DMS53 treated with DMSO at 0.1 percent for 48 hours (cell line): ENCODE data around the gene GIPC3.

Source experiments
- DNase-seq: peaks from one replicate; lab custom pipeline; 2025; ENCODE audit not compliant: unreplicated experiment; lab: John Stamatoyannopoulos, UW

Gene GIPC3

DNA sequence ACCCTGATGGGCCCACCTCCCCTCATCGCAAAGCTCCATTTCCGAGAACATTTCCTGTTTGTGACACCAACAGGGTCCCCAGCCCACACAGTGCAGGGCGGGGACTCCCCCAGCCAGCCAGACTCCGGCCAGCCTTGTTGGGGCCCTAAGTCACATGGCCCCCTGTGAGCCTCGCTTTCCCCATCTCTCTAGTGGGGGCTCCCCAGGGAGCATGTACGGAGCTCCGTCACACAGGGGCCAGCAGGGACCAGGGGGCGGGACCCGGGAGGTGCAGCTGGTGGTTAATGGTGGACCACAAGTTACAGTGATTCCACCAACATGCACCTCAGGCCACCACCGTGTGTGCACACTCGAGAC is 19.7 kb downstream of the GIPC3 start:
- DNase-seq = no peak

DNA sequence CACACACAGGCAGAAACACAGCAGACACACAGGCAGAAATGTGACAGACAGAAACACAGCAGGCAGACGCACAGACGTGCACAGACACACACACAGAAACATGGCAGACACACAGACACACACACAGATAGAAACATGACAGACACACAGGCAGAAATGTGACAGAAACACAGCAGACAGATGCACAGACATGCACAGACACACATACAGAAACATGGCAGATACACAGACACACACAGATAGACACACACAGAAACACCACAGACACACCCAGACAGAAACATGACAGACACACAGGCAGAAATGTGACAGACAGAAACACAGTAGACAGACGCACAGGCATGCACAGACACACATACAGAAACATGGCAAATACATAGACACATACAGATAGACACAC is 20.1 kb downstream of the GIPC3 start:
- no peak for DNase-seq

DNA sequence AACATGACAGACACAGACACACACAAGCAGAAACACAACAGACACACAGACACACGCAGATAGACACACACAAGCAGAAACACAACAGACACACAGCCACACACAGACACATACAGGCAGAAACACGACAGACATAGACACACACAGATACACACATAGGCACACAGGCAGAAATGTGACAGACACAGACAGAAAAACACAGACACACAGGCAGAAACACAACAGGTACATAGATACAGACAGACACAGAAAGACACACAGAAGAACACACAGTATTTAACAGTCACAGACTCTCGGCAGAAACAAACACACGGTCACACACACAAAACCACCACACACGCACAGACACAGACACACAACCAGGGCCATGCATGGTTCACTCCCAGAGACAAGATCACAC is 20.5 kb downstream of the GIPC3 start:
- no peak for DNase-seq

DNA sequence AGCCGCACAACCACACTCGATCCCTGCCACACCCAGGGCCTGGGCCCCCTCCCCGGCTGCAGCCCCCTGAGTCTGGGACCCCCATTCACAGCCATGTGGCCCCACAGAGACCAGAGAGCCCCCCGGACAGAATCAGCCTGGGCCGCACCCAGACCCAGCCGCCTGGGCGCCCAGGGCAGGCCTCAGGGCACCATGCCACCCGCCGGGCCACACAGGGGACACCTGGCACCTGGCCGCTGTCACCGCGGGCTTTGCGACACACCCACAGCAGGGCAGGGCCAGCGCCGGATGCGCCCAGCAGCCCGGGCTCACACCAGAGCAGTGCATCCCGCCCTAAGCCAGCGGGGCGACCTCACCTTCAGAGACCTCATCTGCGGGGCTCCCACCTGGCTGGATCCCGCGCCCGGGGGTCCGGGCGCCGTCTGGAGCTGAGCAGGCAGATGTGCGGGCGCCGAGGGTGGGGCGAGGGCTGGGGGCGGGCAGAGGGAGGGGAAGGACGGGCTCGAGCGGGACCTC is 21.0 kb downstream of the GIPC3 start:
- DNase-seq = peak; percentile 20

DNA sequence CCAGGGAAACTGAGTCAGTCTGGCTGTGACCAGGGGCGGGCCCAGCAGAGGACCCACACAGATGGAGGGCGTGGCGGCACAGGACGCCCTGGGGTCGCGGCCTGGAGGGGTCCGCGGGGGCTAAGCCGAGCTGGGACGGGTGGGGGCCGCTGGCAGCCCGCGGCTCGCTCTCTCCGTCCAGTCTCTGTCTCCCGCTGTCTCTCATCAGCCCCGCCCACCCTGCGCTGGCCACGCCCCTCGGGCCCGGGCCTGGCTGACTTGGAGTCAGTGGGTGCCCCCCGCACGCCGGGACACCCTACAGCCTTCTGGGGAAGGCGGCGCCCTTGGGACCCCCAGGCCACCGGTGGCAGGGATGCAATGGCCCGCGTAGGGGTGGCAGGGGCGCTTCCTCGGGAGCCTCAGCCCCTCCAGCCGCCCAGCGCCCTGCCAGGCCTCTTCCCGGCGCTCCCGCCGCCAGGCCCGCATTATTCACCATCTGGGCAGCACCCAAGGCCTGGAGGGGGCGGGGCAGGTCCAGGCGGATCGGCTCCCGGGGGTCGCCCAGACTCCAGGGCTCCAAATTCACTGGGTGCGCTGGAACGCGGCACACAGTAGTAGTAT is 21.5 kb downstream of the GIPC3 start, which contains the start of gene TBXA2R:
TSS of gene TBXA2R (minus strand) at position 186 of the 600 bp plus-strand sequence. CDS start 6,241 bp downstream, outside the sequence.
- DNase-seq = no peak

DNA sequence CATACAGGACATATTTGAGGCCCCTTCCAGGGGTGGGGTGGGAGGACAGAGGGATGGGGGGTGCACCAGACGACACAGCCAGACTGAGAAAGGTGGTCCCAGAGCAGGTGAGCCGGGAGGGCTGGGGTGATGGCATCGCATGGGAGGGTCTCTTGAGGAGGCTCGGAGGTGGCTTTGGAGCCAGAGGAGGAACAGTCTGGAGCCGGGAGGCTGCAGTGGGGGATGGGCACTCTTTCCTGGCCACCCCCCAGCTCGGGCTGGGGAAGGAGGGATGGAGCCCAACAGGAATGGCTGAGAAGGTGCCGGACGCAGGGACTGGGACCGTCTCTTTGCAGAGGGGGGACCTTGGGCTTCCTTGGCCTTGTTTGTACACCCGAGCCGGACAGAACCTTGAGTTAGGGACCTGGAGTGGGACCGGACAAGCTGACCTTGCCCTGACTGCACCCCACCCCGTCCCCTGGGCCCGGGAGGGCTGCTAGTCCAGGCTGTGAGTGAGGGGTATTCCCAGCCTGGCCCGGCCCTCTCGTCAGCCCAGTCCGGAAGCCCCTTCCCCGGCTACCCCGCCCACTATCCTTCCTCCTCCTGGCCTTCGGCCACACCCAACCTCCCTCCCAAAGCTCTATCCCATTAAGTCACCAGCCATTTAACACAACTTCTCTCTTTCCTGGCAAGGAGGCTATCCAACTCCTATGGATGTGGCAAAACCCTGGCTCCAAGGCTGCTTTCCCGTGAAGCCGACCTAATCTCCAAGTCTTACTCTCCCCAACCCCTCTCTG is 22.2 kb downstream of the GIPC3 start:
- DNase-seq = no peak

DNA sequence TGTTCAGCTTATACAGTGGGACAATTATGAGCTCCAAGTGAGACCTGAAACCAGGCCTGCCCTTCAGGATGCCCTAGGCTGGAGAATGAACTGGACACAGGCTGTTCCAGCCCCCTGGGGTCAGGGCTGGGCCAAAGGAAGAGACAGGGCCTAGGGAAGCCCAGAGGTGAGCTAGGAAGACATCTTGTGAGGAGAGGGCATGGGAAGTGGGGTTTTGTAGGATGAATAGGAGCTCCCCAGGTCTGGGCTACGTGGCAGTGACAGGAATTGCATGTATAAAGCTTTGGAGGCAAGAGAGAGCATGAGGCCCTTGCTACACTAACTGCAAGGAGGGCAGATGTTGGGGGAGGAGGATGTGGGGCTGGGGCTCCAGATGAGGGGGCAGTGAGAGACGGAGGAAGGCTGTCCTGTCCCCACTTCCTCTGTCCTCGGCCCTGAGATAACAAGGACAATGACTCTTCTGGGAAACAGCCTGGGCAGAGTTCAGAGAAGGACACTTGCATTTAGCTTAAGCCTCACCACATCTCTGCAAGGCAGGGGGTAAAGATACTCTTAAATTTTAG is 22.9 kb downstream of the GIPC3 start:
- no peak for DNase-seq

DNA sequence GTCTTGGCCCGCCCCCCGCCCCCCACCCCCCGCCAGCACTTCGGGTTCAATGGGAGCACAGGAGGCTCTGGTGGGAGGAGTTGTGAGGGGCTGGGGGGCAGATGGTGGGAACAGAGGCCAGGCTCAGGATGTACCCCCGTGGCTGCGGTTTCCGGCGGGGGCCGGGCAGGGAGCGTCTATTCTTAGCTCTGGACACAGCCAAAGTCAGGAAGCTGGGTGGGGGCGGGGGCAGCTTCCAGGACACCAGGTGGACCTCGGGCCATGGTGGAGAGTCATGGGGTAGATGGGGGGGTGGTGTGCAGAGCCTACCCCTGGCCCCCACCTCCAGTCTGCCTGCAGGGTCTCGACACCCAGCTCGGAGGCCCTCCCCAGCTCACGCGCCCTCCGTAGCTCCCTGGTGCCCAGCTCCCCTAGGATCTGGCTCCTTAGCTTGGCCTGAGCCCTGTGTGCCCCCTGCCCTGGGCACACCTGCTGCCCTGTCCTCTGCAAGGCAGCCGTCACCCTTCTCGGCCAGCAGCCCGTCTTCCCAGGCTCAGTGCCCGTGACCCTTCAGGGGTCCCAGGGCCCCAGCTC is 23.6 kb downstream of the GIPC3 start:
- no peak for DNase-seq

DNA sequence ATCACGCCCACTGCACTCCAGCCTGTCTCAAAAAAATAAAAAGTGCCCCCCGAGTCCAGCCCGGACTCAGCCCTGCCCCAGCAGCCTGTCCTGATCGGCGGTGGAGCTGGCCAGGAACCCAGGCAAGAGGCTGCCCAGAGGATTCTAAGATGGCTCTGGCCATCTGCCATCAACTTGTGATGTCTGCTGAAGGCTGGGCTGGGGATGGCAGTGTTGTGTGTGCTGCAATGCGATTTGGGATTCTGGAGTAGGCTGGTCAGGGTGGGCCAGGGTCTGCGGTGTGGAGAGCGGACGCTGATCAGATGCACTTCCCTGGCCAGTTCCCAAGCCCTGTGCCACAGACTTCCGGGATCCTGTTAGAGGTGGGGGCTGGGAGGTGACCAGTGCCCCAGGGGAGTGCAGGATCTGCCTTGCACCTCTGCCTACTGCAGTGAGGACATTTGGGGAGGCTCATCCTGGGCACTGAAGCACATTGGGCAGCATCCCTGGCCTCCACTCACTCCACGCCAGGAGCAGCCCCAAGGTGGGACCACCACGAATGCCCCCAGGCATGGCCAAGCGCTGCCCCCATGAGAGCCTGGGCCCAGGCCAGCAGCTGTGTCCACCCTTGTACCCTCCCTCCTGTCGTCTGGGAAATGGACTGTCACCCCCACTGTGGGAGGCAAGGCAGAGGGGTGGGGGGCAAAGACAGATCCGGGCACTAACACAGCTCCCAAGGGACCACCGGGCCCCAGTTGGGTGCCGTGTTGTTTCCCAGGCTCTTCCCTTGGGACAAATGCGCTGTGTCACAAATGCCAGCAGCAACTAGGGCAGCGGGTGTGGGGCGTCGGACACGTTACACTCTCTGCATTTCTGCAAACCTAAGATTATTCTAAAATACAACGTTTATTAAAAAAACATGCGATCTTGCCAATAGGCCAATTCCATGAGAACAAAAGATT is 24.8 kb downstream of the GIPC3 start:
- no peak for DNase-seq

DNA sequence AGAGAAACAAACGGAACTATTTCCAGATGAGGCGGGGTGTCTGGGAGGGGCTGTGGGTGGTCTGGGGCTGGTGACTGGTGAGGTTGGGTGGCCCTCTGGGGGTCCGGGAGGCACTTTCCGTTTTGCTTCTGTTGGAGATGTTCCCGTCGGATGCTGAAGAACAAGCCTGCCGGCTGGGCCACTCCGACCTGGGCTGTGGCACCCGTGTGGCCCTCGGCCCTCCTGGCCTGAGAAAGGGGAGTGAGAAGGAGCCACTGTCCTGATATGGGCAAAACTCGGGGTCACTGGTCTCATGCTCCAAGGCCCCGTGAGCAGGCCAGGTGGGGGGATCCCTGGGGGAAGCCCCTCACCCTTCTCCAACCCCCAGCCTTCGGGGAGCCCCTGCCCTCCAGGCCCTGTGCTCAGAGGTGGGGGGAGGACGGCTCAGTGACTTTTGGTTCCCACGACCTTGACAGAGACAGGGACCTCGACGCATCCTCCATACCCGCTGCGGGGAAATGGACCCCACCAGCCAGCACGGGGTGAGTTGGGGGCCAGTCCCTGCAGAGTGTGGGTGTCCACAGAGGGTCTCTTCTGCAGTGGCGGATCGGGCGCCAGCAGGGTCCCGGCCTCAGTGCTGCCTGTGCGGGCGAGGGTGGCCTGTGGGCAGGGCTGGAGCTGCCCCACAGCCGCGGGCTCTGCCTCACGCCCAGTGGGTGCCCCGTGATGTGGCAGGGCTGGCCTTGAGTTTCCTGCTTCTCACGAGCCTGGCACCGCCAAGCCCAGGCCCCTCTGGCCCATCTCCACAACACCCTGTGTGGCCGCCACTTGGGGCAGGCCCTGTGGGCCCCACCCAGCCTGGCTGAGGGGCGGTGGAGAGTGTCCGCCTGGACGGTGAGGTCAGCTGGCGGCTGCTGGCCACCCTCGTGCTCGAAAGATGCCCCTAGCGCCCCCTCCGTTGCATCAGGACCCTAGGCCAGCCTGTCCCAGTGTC is 25.8 kb downstream of the GIPC3 start:
- DNase-seq = no peak

DNA sequence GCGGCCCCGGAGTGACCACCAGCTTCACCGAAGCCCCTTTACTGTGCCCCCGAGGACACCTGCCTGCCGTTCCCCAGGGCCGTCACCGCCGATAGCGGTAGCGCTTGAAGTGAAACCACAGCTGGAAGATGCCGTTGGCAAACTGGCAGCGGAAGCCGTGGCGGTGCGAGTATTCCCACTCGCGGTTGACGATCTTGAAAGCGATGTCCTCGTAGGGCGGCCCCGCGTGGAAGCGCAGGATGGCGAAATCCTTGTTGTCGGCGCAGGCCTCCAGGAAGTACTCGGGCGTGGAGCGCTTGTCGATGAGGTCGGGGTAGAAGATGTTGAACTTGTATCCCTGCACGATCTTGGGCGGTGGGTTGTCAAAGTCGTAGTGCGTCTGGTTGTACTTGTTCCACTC is 26.6 kb downstream of the GIPC3 start:
- DNase-seq = no peak

DNA sequence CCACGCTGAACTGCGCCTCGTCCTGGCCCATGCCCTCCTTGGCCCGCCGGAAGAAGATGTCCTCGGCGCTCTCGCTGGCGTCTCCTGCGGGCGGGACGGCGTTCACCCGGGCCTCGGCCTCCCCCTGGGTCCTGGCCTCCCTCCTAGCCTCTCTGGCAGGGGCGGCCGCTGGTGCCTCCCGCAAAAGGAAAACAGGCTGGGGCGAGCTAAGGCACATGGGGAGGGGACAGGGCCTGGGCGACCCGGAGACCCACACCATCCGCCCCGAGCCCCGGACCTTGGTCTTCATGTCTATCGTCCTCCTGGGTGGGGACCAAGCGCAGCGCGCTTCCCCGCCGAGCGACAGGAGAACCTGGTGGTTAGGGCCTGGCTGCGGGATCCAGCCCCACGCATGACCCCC is 27.1 kb downstream of the GIPC3 start:
- no peak for DNase-seq

DNA sequence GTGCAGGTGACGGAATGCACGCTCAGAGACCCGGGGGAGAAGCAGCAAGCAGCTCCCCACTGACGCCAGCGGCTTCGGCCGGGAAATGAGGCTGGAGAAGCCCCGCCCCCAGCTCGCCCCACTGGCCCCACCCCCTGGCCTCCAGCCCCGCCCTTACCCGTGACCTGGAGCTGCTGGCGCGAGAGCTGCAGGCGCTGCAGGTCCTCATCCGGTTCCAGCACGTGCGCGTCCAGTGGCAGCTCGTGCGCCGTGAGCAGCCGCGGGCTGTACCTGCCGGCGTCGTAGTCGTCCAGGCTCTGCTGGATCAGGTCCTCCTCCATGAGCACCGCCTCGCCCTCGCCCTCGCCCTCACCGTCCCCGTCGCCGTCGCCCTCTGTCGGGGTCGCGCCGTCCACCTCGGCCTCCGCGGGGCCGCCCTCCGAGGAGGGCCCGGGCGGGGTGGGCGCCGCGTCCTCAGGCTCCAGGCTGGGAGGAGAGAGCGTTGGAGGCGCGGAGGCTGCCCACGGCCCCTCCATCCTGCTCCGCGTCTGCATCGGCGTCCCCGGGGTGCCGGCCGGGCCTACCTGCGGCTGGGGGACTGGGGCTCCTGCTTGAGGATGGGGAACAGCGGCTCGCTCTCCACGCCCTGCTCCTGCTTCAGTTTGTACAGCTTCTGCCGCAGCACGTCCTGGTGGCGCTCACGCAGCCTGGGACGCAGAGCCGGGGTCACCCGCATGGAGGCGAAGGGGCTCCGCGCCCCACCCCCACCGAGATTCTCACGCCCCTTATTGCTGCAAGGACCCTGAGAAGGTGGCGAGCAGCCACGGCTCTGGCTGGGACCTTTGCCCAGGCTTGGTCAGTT is 27.8 kb downstream of the GIPC3 start:
- DNase-seq = no peak

DNA sequence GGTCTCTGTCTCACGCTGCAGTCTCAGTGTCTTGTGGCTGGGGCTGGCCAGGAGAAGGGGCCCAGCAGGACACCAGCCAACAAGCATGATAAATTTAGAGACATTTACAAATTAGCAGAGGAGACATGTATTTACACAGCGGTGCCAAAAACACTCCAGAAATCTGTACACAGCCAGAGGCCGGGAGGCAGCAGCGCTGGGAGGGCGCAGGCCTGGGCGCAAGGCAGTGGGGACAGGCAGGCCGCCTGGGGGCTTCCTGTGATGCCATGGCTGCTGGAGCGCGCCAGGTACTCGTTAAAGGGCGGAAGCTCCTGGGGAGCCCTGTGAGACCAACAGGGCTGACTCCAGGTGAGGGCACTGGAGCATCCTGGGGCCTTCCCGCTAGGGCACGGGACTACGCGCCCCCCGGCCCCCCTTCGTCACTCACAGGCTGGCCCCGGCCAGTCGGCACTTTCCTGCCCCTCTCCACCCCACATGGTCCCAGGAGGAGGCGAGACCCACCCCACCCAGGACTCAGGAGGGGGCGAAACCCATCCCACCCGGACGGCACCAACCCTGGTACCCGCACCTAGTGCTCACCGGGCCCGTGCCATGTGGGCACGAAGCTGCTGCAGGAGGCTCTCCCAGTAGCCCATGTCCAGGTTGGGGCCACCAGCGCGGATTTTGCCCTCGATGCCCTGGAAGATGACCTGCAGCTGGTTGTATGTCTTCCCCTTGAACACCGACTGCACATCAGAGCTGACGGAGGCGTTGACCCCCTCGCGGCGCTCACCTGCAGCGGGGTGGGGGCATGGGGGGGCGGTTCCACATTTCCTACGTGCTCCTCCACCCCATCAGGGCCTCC is 28.8 kb downstream of the GIPC3 start:
- no peak for DNase-seq

DNA sequence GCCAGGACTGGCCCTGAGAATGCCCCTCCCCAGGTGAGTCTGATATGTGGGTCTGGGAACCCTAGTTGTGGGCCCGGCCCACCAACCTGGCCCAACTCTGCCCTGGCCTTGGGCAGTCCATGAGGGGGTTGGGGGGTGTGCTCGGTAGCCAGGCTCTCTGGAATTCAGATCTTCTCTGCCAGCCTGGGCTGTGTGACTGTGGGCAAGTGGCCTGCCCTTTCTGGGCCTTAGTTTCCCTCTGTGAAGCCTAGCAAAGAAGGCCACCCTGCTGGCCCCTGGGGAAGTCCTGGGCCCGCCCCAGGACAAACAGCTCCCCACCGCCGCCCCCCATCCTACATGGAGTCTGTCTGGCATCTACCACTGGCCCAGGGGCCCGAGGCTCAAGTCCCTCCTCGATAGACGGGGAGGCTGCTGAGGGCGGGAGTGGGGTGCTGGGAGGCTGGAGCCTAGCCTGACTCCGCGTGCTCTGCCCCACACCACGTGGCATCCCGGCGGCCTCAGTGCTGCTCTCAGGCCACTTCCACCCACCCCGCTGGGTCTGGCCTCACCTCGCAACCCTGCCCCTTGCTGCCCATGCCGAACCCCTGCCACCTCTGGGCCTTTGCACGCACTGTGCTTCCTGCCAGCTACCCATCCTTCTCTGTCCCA is 29.7 kb downstream of the GIPC3 start:
- no peak for DNase-seq

DNA sequence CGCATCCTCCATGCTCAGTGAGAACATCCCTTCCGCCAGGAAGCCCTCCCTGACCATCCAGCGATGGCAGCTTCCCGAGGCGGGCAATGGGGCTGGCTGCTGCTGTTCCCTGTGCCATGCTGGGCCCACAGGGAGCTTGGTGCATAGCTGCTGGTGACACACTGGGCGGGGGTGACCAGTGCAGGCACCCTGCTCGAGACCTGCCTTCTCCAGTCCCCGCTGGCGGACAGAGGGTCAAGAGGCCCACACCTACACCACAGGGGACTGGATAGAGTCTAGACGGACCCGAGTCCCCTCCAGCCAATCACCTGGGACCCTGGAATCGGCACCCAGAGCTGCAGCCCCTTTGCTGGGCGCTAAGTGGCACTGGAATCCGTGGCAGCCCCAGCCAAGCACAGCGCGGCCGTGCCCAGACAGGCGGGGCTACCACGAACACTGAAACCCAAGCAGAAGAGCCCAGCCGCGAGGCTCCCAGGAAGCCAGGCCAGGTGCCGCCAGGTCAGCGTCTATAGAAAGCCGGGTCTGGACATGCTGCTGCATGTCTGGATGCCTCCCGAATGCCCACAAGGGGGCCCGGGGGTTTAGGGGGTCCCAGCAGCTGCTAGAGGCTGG is 30.4 kb downstream of the GIPC3 start:
- no peak for DNase-seq

DNA sequence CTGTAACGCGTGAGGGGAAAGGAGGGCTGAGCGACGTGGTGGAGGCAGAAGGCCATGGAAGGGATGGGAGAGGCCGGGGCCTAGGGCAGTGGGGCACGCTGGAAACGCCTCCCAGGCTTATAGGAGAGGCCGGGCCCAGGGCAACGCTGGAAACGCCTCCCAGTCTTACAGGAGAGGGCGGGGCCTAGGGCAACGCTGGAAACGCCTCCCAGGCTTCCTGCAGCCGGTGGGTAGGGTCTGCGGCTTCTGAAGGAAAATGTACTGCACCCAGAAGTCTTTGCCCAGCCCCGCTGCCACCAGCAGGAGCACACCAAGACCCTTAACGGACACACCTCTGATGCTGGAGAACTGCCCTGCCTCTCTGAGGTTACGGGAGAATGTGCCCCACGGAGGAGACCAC is 32.2 kb downstream of the GIPC3 start:
- DNase-seq = no peak
